DOHH2 (cell line): ENCODE measurements around the gene MARK3.

ENCODE experiments used
- H3F3A ChIP-seq: fragments of 200-600 bp; sonication (generic), shearing (Covaris generic); 2 replicates; pipeline ENCODE4 v1.6.0; 2016; ENCODE audit warnings: antibody characterized with exemption, mild to moderate bottlenecking; ENCODE audit not compliant: control insufficient read depth, insufficient read depth
- H3K27ac ChIP-seq: fragments of 200-600 bp; sonication (generic); 2 replicates; pipeline ENCODE4 v1.5.1; 2014; ENCODE audit warnings: low read depth, mild to moderate bottlenecking, low read length, moderate library complexity
- H3K27me3 ChIP-seq: fragments of 200-600 bp; sonication (generic); 2 replicates; pipeline ENCODE4 v1.6.1; 2014; ENCODE audit warnings: mild to moderate bottlenecking, low read length, mixed read lengths; ENCODE audit not compliant: control insufficient read depth
- H3K36me3 ChIP-seq: fragments of 200-600 bp; sonication (generic); 2 replicates; pipeline ENCODE4 v1.6.1; 2014; ENCODE audit warnings: mild to moderate bottlenecking, low read length, moderate library complexity, mixed read lengths; ENCODE audit not compliant: control insufficient read depth
- H3K4me1 ChIP-seq: fragments of 200-600 bp; sonication (generic); 2 replicates; pipeline ENCODE4 v1.6.1; 2014; ENCODE audit warnings: mild to moderate bottlenecking, low read length, mixed read lengths; ENCODE audit not compliant: control insufficient read depth
- H3K4me2 ChIP-seq: fragments of 200-600 bp; sonication (generic); 2 replicates; pipeline ENCODE4 v1.6.0; 2014; ENCODE audit warnings: mild to moderate bottlenecking, low read length, moderate library complexity
- H3K4me3 ChIP-seq: fragments of 200-600 bp; sonication (generic); 2 replicates; pipeline ENCODE4 v1.5.1; 2014; ENCODE audit warnings: mild to moderate bottlenecking, low read length, mixed read lengths
- H3K79me2 ChIP-seq: fragments of 200-600 bp; sonication (generic); 2 replicates; pipeline ENCODE4 v1.6.1; 2014; ENCODE audit warnings: mild to moderate bottlenecking, low read length, mixed read lengths; ENCODE audit not compliant: control insufficient read depth
- H3K9me2 ChIP-seq: fragments of 200-600 bp; sonication (generic); replicated peaks from 2 replicates; pipeline ENCODE4 v1.6.1; 2014; ENCODE audit warnings: mild to moderate bottlenecking, low read length, mixed read lengths; ENCODE audit not compliant: control insufficient read depth
- H3K9me3 ChIP-seq: fragments of 200-600 bp; sonication (generic); 2 replicates; pipeline ENCODE4 v1.6.1; 2014; ENCODE audit warnings: antibody characterized with exemption, low read length, mixed read lengths; ENCODE audit not compliant: control insufficient read depth, insufficient read depth
- H4K20me1 ChIP-seq: fragments of 200-600 bp; sonication (generic); 2 replicates; pipeline ENCODE4 v1.6.0; 2014; ENCODE audit warnings: low read depth, mild to moderate bottlenecking, antibody characterized with exemption, low read length, moderate library complexity; ENCODE audit not compliant: control insufficient read depth, insufficient read depth
- CTCF ChIP-seq: fragments of 200-600 bp; sonication (generic); IDR thresholded peaks from one replicate; pipeline ENCODE4 v1.5.1; 2014; ENCODE audit warnings: antibody characterized with exemption, mild to moderate bottlenecking, low read depth, low read length; ENCODE audit not compliant: poor library complexity, severe bottlenecking
- EZH2phosphoT487 ChIP-seq: fragments of 200-600 bp; sonication (generic); IDR thresholded peaks from 2 replicates; pipeline ENCODE4 v1.6.1; 2017; ENCODE audit warnings: borderline replicate concordance, mild to moderate bottlenecking, antibody characterized with exemption, low read length, moderate library complexity, mixed read lengths

MARK3 gene

GRCh38 chr14:103367995-103368394, 17.2 kb upstream of the MARK3 start:
- no peaks in the 10 kb centered on the region for H3K27me3 ChIP-seq
- no peaks in the 10 kb centered on the region for H4K20me1 ChIP-seq
- no peak overlapping the region for H3K27ac ChIP-seq
- no peaks in the 10 kb centered on the region for H3K4me1 ChIP-seq
- no peak overlapping the region for H3K4me2 ChIP-seq
- H3K79me2 ChIP-seq: no peaks in the 10 kb centered on the region
- no peaks in the 10 kb centered on the region for H3K36me3 ChIP-seq
- peaks cover under 1% of the 10 kb centered on the region; the same call in 1 of the 2 replicates for H3K9me3 ChIP-seq
- TF ChIP-seq EZH2phosphoT487 (no peak), CTCF (no peak)
- H3K4me3 ChIP-seq: no peak overlapping the region
- H3F3A ChIP-seq: no peaks in the 10 kb centered on the region
- no peaks in the 10 kb centered on the region for H3K9me2 ChIP-seq

GRCh38 chr14:103370087-103370486, 15.1 kb upstream of the MARK3 start:
- H3K4me2 ChIP-seq: no peak overlapping the region
- H3K9me3 ChIP-seq: no peaks in the 10 kb centered on the region
- no peaks in the 10 kb centered on the region for H3K4me1 ChIP-seq
- no peaks in the 10 kb centered on the region for H3K9me2 ChIP-seq
- no peaks in the 10 kb centered on the region for H3F3A ChIP-seq
- no peaks in the 10 kb centered on the region for H3K36me3 ChIP-seq
- no peak overlapping the region for H3K4me3 ChIP-seq
- H3K79me2 ChIP-seq: no peaks in the 10 kb centered on the region
- H4K20me1 ChIP-seq: no peaks in the 10 kb centered on the region
- H3K27me3 ChIP-seq: peaks cover 7% of the 10 kb centered on the region; the same call in 1 of the 2 replicates
- H3K27ac ChIP-seq: no peak overlapping the region
- TF ChIP-seq CTCF (no peak), EZH2phosphoT487 (no peak)

GRCh38 chr14:103372017-103372416, 13.2 kb upstream of the MARK3 start:
- Histone ChIP-seq H3K9me2 (no peaks in the 10 kb centered on the region), H3K4me3 (no peak overlapping the region), H4K20me1 (no peaks in the 10 kb centered on the region), H3K27me3 (peaks cover 7% of the 10 kb centered on the region; the same call in 1 of the 2 replicates), H3K79me2 (no peaks in the 10 kb centered on the region), H3K36me3 (no peaks in the 10 kb centered on the region), H3K9me3 (no peaks in the 10 kb centered on the region), H3K27ac (no peak overlapping the region), H3K4me1 (no peaks in the 10 kb centered on the region), H3K4me2 (no peak overlapping the region), H3F3A (no peaks in the 10 kb centered on the region)
- TF ChIP-seq EZH2phosphoT487: no peak
- TF ChIP-seq CTCF: no peak
